HEK293 (cell line): Measurements from ENCODE around the gene ARL16.

Experiments used
- EGR2 ChIP-seq: fragments of 450-650 bp; formaldehyde crosslinking; IDR thresholded peaks from 2 replicates; pipeline ENCODE4 v1.5.1; 2016; ENCODE audit warnings: low read depth, missing biosample characterization, missing genetic modification characterization
- ZBTB17 ChIP-seq: fragments of 450-650 bp; formaldehyde crosslinking; IDR thresholded peaks from 2 replicates; pipeline ENCODE4 v1.5.1; 2016; ENCODE audit warnings: missing biosample characterization, missing genetic modification characterization
- ZBTB21 ChIP-seq: fragments of 450-650 bp; formaldehyde crosslinking; IDR thresholded peaks from 2 replicates; pipeline ENCODE4 v1.5.1; 2017; ENCODE audit warnings: missing biosample characterization, missing genetic modification characterization
- ZNF174 ChIP-seq: fragments of 450-650 bp; formaldehyde crosslinking; IDR thresholded peaks from 2 replicates; pipeline ENCODE4 v1.5.0; 2017; ENCODE audit warnings: missing biosample characterization, mild to moderate bottlenecking, missing genetic modification characterization
- ZNF223 ChIP-seq: fragments of 450-650 bp; formaldehyde crosslinking; IDR thresholded peaks from 2 replicates; pipeline ENCODE4 v1.5.1; 2016; ENCODE audit warnings: missing biosample characterization, missing genetic modification characterization
- ZNF629 ChIP-seq: fragments of 450-650 bp; formaldehyde crosslinking; IDR thresholded peaks from 2 replicates; pipeline ENCODE4 v1.5.1; 2017; ENCODE audit warnings: missing biosample characterization, missing genetic modification characterization
- ZNF785 ChIP-seq: fragments of 450-650 bp; formaldehyde crosslinking; IDR thresholded peaks from 2 replicates; pipeline ENCODE4 v1.5.1; 2016; ENCODE audit warnings: missing biosample characterization, missing genetic modification characterization
- TF ChIP-seq, protein P1 (sequence below): fragments of 450-650 bp; formaldehyde crosslinking; IDR thresholded peaks from 2 replicates; pipeline ENCODE4 v1.5.1; 2016; ENCODE audit warnings: missing biosample characterization, missing genetic modification characterization
- TF ChIP-seq, protein P2 (sequence below): fragments of 450-650 bp; formaldehyde crosslinking; IDR thresholded peaks from 2 replicates; pipeline ENCODE4 v1.5.1; 2016; ENCODE audit warnings: missing biosample characterization, missing genetic modification characterization, low read depth
- TF ChIP-seq, protein P3 (sequence below): fragments of 450-650 bp; formaldehyde crosslinking; optimal IDR thresholded peaks from 2 replicates; pipeline ENCODE3; 2016; ENCODE audit warnings: missing biosample characterization, mild to moderate bottlenecking, missing genetic modification characterization
- TF ChIP-seq, protein P4 (sequence below): fragments of 450-650 bp; formaldehyde crosslinking; IDR thresholded peaks from 2 replicates; pipeline ENCODE4 v1.5.1; 2016; ENCODE audit warnings: missing biosample characterization, missing genetic modification characterization
- TF ChIP-seq, protein P5 (sequence below): fragments of 450-650 bp; formaldehyde crosslinking; IDR thresholded peaks from 2 replicates; pipeline ENCODE4 v1.5.1; 2017; ENCODE audit warnings: missing biosample characterization, missing genetic modification characterization
- TF ChIP-seq, protein P6 (sequence below): fragments of 450-650 bp; formaldehyde crosslinking; IDR thresholded peaks from 2 replicates; pipeline ENCODE4 v1.5.1; 2016; ENCODE audit warnings: missing biosample characterization, missing genetic modification characterization

DNA sequence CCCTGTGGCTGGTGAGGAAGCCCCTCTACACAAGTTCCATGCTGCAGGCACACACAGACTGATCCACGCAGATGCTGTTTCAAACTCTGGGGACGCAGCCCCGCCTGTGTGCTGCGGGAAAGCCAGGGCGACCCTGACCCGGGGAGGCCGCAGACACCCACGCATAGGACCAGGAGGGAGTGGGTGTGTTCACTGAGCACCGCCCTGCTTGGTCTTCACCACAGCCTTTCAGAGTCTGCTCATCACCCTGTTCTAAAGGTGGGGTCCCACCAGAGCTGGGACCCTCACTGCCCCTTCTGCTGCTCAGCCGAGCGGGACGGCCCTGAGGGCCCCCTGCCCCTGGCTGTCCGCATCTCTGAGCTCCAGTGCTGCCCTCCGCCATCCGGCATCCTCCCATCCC, 39.1 kb downstream of the ARL16 start:
- TF ChIP-seq, protein P1, sequence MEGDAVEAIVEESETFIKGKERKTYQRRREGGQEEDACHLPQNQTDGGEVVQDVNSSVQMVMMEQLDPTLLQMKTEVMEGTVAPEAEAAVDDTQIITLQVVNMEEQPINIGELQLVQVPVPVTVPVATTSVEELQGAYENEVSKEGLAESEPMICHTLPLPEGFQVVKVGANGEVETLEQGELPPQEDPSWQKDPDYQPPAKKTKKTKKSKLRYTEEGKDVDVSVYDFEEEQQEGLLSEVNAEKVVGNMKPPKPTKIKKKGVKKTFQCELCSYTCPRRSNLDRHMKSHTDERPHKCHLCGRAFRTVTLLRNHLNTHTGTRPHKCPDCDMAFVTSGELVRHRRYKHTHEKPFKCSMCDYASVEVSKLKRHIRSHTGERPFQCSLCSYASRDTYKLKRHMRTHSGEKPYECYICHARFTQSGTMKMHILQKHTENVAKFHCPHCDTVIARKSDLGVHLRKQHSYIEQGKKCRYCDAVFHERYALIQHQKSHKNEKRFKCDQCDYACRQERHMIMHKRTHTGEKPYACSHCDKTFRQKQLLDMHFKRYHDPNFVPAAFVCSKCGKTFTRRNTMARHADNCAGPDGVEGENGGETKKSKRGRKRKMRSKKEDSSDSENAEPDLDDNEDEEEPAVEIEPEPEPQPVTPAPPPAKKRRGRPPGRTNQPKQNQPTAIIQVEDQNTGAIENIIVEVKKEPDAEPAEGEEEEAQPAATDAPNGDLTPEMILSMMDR (tag by site-specific recombination), result no peak
- TF ChIP-seq, protein P2, sequence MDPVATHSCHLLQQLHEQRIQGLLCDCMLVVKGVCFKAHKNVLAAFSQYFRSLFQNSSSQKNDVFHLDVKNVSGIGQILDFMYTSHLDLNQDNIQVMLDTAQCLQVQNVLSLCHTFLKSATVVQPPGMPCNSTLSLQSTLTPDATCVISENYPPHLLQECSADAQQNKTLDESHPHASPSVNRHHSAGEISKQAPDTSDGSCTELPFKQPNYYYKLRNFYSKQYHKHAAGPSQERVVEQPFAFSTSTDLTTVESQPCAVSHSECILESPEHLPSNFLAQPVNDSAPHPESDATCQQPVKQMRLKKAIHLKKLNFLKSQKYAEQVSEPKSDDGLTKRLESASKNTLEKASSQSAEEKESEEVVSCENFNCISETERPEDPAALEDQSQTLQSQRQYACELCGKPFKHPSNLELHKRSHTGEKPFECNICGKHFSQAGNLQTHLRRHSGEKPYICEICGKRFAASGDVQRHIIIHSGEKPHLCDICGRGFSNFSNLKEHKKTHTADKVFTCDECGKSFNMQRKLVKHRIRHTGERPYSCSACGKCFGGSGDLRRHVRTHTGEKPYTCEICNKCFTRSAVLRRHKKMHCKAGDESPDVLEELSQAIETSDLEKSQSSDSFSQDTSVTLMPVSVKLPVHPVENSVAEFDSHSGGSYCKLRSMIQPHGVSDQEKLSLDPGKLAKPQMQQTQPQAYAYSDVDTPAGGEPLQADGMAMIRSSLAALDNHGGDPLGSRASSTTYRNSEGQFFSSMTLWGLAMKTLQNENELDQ (tag by site-specific recombination), result no peak
- TF ChIP-seq ZNF174 (tag by site-specific recombination), result no peak
- TF ChIP-seq, protein P3, sequence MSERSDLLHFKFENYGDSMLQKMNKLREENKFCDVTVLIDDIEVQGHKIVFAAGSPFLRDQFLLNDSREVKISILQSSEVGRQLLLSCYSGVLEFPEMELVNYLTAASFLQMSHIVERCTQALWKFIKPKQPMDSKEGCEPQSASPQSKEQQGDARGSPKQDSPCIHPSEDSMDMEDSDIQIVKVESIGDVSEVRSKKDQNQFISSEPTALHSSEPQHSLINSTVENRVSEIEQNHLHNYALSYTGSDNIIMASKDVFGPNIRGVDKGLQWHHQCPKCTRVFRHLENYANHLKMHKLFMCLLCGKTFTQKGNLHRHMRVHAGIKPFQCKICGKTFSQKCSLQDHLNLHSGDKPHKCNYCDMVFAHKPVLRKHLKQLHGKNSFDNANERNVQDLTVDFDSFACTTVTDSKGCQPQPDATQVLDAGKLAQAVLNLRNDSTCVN (tag by site-specific recombination), result no peak
- no peak for TF ChIP-seq ZBTB21 (tag by site-specific recombination)
- TF ChIP-seq, protein P4, sequence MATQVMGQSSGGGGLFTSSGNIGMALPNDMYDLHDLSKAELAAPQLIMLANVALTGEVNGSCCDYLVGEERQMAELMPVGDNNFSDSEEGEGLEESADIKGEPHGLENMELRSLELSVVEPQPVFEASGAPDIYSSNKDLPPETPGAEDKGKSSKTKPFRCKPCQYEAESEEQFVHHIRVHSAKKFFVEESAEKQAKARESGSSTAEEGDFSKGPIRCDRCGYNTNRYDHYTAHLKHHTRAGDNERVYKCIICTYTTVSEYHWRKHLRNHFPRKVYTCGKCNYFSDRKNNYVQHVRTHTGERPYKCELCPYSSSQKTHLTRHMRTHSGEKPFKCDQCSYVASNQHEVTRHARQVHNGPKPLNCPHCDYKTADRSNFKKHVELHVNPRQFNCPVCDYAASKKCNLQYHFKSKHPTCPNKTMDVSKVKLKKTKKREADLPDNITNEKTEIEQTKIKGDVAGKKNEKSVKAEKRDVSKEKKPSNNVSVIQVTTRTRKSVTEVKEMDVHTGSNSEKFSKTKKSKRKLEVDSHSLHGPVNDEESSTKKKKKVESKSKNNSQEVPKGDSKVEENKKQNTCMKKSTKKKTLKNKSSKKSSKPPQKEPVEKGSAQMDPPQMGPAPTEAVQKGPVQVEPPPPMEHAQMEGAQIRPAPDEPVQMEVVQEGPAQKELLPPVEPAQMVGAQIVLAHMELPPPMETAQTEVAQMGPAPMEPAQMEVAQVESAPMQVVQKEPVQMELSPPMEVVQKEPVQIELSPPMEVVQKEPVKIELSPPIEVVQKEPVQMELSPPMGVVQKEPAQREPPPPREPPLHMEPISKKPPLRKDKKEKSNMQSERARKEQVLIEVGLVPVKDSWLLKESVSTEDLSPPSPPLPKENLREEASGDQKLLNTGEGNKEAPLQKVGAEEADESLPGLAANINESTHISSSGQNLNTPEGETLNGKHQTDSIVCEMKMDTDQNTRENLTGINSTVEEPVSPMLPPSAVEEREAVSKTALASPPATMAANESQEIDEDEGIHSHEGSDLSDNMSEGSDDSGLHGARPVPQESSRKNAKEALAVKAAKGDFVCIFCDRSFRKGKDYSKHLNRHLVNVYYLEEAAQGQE (tag by site-specific recombination), result no peak
- no peak for TF ChIP-seq ZNF223 (tag by site-specific recombination)
- no peak for TF ChIP-seq EGR2 (tag by site-specific recombination)
- TF ChIP-seq ZNF629 (tag by site-specific recombination), result no peak
- TF ChIP-seq ZBTB17, result no peak
- TF ChIP-seq ZNF785 (tag by site-specific recombination), result no peak
- TF ChIP-seq, protein P5, sequence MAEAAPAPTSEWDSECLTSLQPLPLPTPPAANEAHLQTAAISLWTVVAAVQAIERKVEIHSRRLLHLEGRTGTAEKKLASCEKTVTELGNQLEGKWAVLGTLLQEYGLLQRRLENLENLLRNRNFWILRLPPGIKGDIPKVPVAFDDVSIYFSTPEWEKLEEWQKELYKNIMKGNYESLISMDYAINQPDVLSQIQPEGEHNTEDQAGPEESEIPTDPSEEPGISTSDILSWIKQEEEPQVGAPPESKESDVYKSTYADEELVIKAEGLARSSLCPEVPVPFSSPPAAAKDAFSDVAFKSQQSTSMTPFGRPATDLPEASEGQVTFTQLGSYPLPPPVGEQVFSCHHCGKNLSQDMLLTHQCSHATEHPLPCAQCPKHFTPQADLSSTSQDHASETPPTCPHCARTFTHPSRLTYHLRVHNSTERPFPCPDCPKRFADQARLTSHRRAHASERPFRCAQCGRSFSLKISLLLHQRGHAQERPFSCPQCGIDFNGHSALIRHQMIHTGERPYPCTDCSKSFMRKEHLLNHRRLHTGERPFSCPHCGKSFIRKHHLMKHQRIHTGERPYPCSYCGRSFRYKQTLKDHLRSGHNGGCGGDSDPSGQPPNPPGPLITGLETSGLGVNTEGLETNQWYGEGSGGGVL (tag by site-specific recombination), result no peak
- TF ChIP-seq, protein P6, sequence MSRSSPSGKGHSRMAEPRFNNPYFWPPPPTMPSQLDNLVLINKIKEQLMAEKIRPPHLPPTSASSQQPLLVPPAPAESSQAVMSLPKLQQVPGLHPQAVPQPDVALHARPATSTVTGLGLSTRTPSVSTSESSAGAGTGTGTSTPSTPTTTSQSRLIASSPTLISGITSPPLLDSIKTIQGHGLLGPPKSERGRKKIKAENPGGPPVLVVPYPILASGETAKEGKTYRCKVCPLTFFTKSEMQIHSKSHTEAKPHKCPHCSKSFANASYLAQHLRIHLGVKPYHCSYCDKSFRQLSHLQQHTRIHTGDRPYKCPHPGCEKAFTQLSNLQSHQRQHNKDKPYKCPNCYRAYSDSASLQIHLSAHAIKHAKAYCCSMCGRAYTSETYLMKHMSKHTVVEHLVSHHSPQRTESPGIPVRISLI, result no peak
